Heart left ventricle (tissue), 16 donors: ENCODE results near the gene HSD17B2. TPM values are rescaled to one million over a fixed set of nuclear protein-coding genes. Genes with fewer than 3 reads are reported as not detected.

Experiments used
- ATAC-seq, 4 donors: fragments of 200-7000 bp; cut with Tn5 transposase; one replicate each; pipeline ENCODE4 v1.9.1; 2020 to 2022; ENCODE audit warnings: moderate library complexity in 4 of 4, mild to moderate bottlenecking in 3 of 4, moderate number of reproducible peaks in 1 of 4
- DNase-seq, 5 donors: peaks; one replicate each; pipeline ENCODE4 v3.0.0-alpha.2; 2020
- H3K27ac ChIP-seq, 12 donors: fragments of 200-600 bp; sonication (generic) in 4 of 12; one replicate each; pipeline versions ENCODE4 v1.5.0 to v1.8.0; 2016 to 2022; ENCODE audit warnings: mild to moderate bottlenecking in 2 of 12
- H3K27me3 ChIP-seq, 9 donors: fragments of 200-600 bp; sonication (generic) in 2 of 9; one replicate each; pipeline versions ENCODE4 v1.5.1 to v1.8.0; 2016 to 2022; ENCODE audit warnings: mild to moderate bottlenecking in 3 of 9
- H3K36me3 ChIP-seq, 9 donors: fragments of 200-600 bp; sonication (generic) in 2 of 9; one replicate each; pipeline versions ENCODE4 v1.5.0 to v1.8.0; 2018 to 2022; ENCODE audit warnings: mild to moderate bottlenecking in 2 of 9
- H3K4me1 ChIP-seq, 12 donors: fragments of 200-600 bp; sonication (generic) in 4 of 12; one replicate each; pipeline versions ENCODE4 v1.5.0 to v1.8.0; 2016 to 2022; ENCODE audit warnings: mild to moderate bottlenecking in 3 of 12
- H3K4me3 ChIP-seq, 12 donors: fragments of 200-600 bp; sonication (generic) in 4 of 12; one replicate each; pipeline versions ENCODE4 v1.5.0 to v1.8.0; 2017 to 2022; ENCODE audit warnings: mild to moderate bottlenecking in 9 of 12, moderate library complexity in 4 of 12
- H3K9me3 ChIP-seq, 12 donors: fragments of 200-600 bp; sonication (generic) in 4 of 12; one replicate each; pipeline versions ENCODE4 v1.5.0 to v1.8.0; 2016 to 2022; ENCODE audit warnings: mild to moderate bottlenecking in 1 of 12
- CTCF ChIP-seq, 12 donors: fragments of 200-600 bp; sonication (generic) in 4 of 12; IDR thresholded peaks; one replicate each; pipeline versions ENCODE4 v1.5.0 to v1.8.0; 2018 to 2022; ENCODE audit warnings: antibody characterized with exemption in 12 of 12, mild to moderate bottlenecking in 5 of 12
- POLR2A ChIP-seq, 2 donors: fragments of 450-650 bp; IDR thresholded peaks; one replicate each; pipeline ENCODE4 v1.6.1; 2017; ENCODE audit warnings: antibody characterized with exemption in 2 of 2, mild to moderate bottlenecking in 2 of 2, moderate library complexity in 2 of 2
- WGBS, 4 donors: extraction: QIAGEN DNeasy Blood & Tissue Kit in 2 of 4; methylation state at CpG; one replicate each; pipeline versions ENCODE4 v1.1.5 to v1.1.7; 2013 to 2018; 5-methylcytosine and 5-hydroxymethylcytosine counted together
- intact Hi-C, 10 donors: fragments of 100-400 bp; cut with DNase I; formaldehyde crosslinking; loops; one replicate each; pipeline versions ENCODE4 v1.11.1 to v1.14.2; 2022
- polyA plus RNA-seq, 2 donors: library from polyadenylated mRNA; stranded (reverse); fragments of 200-250 nt; gene quantifications; one replicate each; pipeline ENCODE4 v1.2.3, GENCODE V29; 2013
- total RNA-seq, 9 donors: library from RNA; depleted of rRNA in 2 of 9; stranded (reverse); fragments of >200 nt in 2 of 9; fragmentation: NEBNext Ultra II Directional in 3 of 9; extraction: Animal tissue kit (Norgen Biotek cat#: 25700) in 3 of 9; gene quantifications; one replicate each; pipeline versions ENCODE4 v1.1.0 to v1.2.4, GENCODE V29; 2016 to 2023
- donor health status: ischemic (EF 13 %, LVEDD 7.1; RV severe dilation, severe dysfunction).
- donor health status: healthy with polysubstance abuse.
- donor health status: DM: no; HTN: yes; CAD: no.
- donor health status: DM: no; HTN: no; CAD: no.
- donor health status: ischemic (EF 25% LVEDD 6.9; RV normal size, moderate dysfunction).
- donor health status: ischemic (EF 25% LVEDD 5.7; RV mildly dilated, moderate dysfunction).
- donor health status: healthy.
- donor health status: DM: yes; HTN: yes; CAD: no.
- donor health status: ischemic (EF 35%, LVEDD 5.7; RV mildly dilated, moderate dysfunction).
- donor health status: nonischemic (EF 11% LVEDD 7.7; RV severe dilation, severe dysfunction).
- donor health status: DM: yes; HTN: yes; CAD: no.
- donor health status: PGD.
- donor health status: ischemic (EF 29% LVEDD 5.4; RV normal size, mild dysfunction).
- donor health status: nonischemic (EF 23%, LVEDD 6.1; RV moderate dilation, normal function).

Gene HSD17B2
- total and polyA plus RNA-seq, 11 donors: 0.11 TPM; not detected in 10

DNA sequence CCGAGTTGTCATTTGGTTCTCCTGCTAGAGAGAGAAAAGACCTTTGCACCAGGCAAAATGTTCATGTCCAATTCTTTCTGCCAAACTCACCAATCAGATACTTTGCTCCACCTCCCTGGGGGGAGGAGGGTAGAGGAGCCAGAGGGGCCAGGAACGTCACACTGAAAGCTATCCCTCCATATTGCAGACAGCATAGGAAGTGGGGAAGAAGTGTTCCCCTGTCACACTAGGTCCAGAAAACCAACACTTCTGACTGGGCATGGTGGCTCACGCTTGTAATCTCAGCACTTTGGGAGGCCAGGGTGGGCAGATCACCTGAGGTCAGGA, 9.5 kb downstream of the HSD17B2 start:
- Histone ChIP-seq H3K27ac (no peak overlapping the region), H3K27me3 (peaks cover 0 to 22% (median 3%) of the 10 kb centered on the region in 9 donors), H3K36me3 (no peaks in the 10 kb centered on the region), H3K9me3 (no peaks in the 10 kb centered on the region), H3K4me3 (no peak overlapping the region), H3K4me1 (no peaks in the 10 kb centered on the region)
- DNase-seq: no peak
- TF ChIP-seq CTCF (IDR thresholded peaks at IDR 0.05) (no peak), POLR2A (IDR thresholded peaks at IDR 0.05) (no peak)
- intact Hi-C loops: loop anchor here in 1 of 10 donors (10.0 kb wide), 1 partner anchor 180 kb away; no protein-coding TSS in a partner anchor
- ATAC-seq: no peak
- WGBS, 4 donors: 76 to 94% (median 86%) methylated on average over 3 of the region's 3 CpGs

GRCh38 chr16:82045465-82045864, 10.4 kb downstream of the HSD17B2 start:
- no peaks in the 10 kb centered on the region for H3K9me3 ChIP-seq
- no peak for ATAC-seq
- DNase-seq: no peak
- H3K4me1 ChIP-seq: no peaks in the 10 kb centered on the region
- TF ChIP-seq CTCF (IDR thresholded peaks at IDR 0.05): no peak
- TF ChIP-seq POLR2A (IDR thresholded peaks at IDR 0.05): no peak
- H3K27me3 ChIP-seq: peaks cover 0 to 22% (median 3%) of the 10 kb centered on the region in 9 donors
- H3K36me3 ChIP-seq: no peaks in the 10 kb centered on the region
- no peak overlapping the region for H3K4me3 ChIP-seq
- no peak overlapping the region for H3K27ac ChIP-seq
- WGBS, 4 donors: 64 to 91% (median 80%) methylated on average over 2 of the region's 2 CpGs
- intact Hi-C loops: loop anchor here in 1 of 10 donors (10.0 kb wide), 1 partner anchor 179 kb away; no protein-coding TSS in a partner anchor

- intact Hi-C loops: loop anchor here in 1 of 10 donors (10.0 kb wide), 1 partner anchor 178 kb away; no protein-coding TSS in a partner anchor
- Histone ChIP-seq H3K27ac (no peak overlapping the region), H3K36me3 (no peaks in the 10 kb centered on the region), H3K4me3 (no peak overlapping the region), H3K4me1 (no peaks in the 10 kb centered on the region), H3K9me3 (no peaks in the 10 kb centered on the region), H3K27me3 (peaks cover 0 to 27% (median 3%) of the 10 kb centered on the region in 9 donors)
- WGBS, 4 donors: 82 to 90% (median 87%) methylated on average over 4 of the region's 4 CpGs
- no peak for ATAC-seq
- DNase-seq: no peak
- no peak for TF ChIP-seq POLR2A (IDR thresholded peaks at IDR 0.05)
These were observed 11.5 kb downstream of the HSD17B2 start for GRCh38 chr16:82046541-82046940.

GRCh38 chr16:82046941-82047340, 11.9 kb downstream of the HSD17B2 start:
- ATAC-seq: no peak
- peaks cover 0 to 27% (median 3%) of the 10 kb centered on the region in 9 donors for H3K27me3 ChIP-seq
- H3K4me3 ChIP-seq: no peak overlapping the region
- no peaks in the 10 kb centered on the region for H3K36me3 ChIP-seq
- 94 to 100% (median 97%) methylated on average over 2 of the region's 2 CpGs for WGBS, 4 donors
- no peaks in the 10 kb centered on the region for H3K9me3 ChIP-seq
- TF ChIP-seq POLR2A (IDR thresholded peaks at IDR 0.05) (no peak), CTCF (IDR thresholded peaks at IDR 0.05) (no peak)
- H3K27ac ChIP-seq: no peak overlapping the region
- no peak for DNase-seq
- no peaks in the 10 kb centered on the region for H3K4me1 ChIP-seq
- intact Hi-C loops: loop anchor here in 1 of 10 donors (10.0 kb wide), 1 partner anchor 178 kb away; no protein-coding TSS in a partner anchor

DNA sequence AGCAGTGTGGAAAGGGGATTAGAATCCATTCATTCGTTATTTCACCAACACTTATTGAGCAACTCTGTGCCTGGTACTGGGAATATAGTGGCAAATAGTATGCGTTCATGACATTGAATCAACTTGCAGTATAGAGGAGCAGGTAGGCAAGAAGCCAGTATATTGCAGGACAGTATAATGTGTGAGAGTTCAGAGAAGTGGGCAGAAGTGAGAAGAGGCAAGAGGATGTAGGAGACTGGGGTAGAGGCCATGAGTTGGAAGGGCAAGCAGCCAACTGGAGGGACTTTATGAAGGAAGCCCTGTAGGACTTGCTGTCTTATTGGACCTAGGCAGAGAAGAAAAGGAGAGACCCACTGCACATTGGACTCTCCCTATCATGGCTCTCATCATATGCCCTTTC, 12.3 kb downstream of the HSD17B2 start:
- Histone ChIP-seq H3K36me3 (no peaks in the 10 kb centered on the region), H3K4me3 (no peak overlapping the region), H3K27me3 (peaks cover 0 to 27% (median 3%) of the 10 kb centered on the region in 9 donors), H3K27ac (no peak overlapping the region), H3K4me1 (no peaks in the 10 kb centered on the region), H3K9me3 (no peaks in the 10 kb centered on the region)
- WGBS, 4 donors: 91 to 94% (median 92%) methylated on average over 2 of the region's 2 CpGs
- TF ChIP-seq CTCF (IDR thresholded peaks at IDR 0.05) (no peak), POLR2A (IDR thresholded peaks at IDR 0.05) (no peak)
- intact Hi-C loops: loop anchor here in 1 of 10 donors (10.0 kb wide), 1 partner anchor 177 kb away; no protein-coding TSS in a partner anchor
- ATAC-seq: no peak
- DNase-seq: no peak
